GM12878 (cell line): ENCODE data around the gene SLC26A8. TPM values are rescaled to one million over a fixed set of nuclear protein-coding genes. Genes with fewer than 3 reads are reported as not detected.
A peak's percentile ranks its signal among the peaks of the same experiment; 100 is the strongest.

ENCODE experiments used
- BCL11A ChIP-seq: IDR thresholded peaks from 2 replicates; pipeline ENCODE4 v1.6.1; 2011; ENCODE audit warnings: low read depth, low read length
- CBX3 ChIP-seq: fragments of 200-600 bp; sonication (generic); IDR thresholded peaks from 2 replicates; pipeline ENCODE4 v1.6.1; 2016; ENCODE audit warnings: low read depth, borderline replicate concordance
- CHD2 ChIP-seq: IDR thresholded peaks from 2 replicates; pipeline ENCODE4 v1.6.1; 2011; ENCODE audit warnings: low read depth, low read length, improper control_type of control experiment, borderline replicate concordance
- CHD4 ChIP-seq: fragments of 200-600 bp; sonication (generic); IDR thresholded peaks from 2 replicates; pipeline ENCODE4 v1.6.1; 2016; ENCODE audit warnings: mild to moderate bottlenecking
- EZH2 ChIP-seq: IDR thresholded peaks from 2 replicates; pipeline ENCODE4 v1.6.1; 2012; ENCODE audit warnings: low read depth, mild to moderate bottlenecking, control low read depth, inconsistent platforms, low read length, borderline replicate concordance; ENCODE audit not compliant: control insufficient read depth
- FOS ChIP-seq: IDR thresholded peaks from 3 replicates; pipeline ENCODE4 v1.6.1; 2011; ENCODE audit warnings: borderline replicate concordance; ENCODE audit not compliant: insufficient read length; ENCODE audit errors: extremely low read depth
- FOXK2 ChIP-seq: fragments of 450-650 bp; IDR thresholded peaks from 2 replicates; pipeline ENCODE4 v1.6.1; 2017; ENCODE audit warnings: mild to moderate bottlenecking, moderate library complexity
- GATAD2B ChIP-seq: fragments of 450-650 bp; conservative IDR thresholded peaks from 2 replicates; pipeline ENCODE4 v1.6.1; 2017; ENCODE audit warnings: low read depth, mild to moderate bottlenecking, moderate library complexity
- HDGF ChIP-seq: fragments of 450-650 bp; IDR thresholded peaks from 2 replicates; pipeline ENCODE4 v1.6.1; 2016; ENCODE audit warnings: antibody characterized with exemption
- IRF3 ChIP-seq: fragments of 450-650 bp; IDR thresholded peaks from 2 replicates; pipeline ENCODE4 v1.6.1; 2014; ENCODE audit warnings: mild to moderate bottlenecking
- KAT2A ChIP-seq: conservative IDR thresholded peaks from 2 replicates; pipeline ENCODE4 v1.6.1; 2011; ENCODE audit warnings: low read depth, low read length; ENCODE audit not compliant: control insufficient read depth
- MEF2B ChIP-seq: fragments of 450-650 bp; IDR thresholded peaks from 2 replicates; pipeline ENCODE4 v1.6.1; 2018; ENCODE audit warnings: mild to moderate bottlenecking, moderate library complexity; ENCODE audit not compliant: partially characterized antibody, poor library complexity, severe bottlenecking
- NBN ChIP-seq: fragments of 450-650 bp; IDR thresholded peaks from 2 replicates; pipeline ENCODE4 v1.6.1; 2016
- POLR2AphosphoS5 ChIP-seq: IDR thresholded peaks from 2 replicates; pipeline ENCODE4 v1.6.1; 2011; ENCODE audit warnings: mild to moderate bottlenecking, low read length, inconsistent platforms
- POU2F2 ChIP-seq: IDR thresholded peaks from 3 replicates; pipeline ENCODE4 v1.6.1; 2011; ENCODE audit warnings: low read depth, mild to moderate bottlenecking, low read length, borderline replicate concordance
- RB1 ChIP-seq: fragments of 450-650 bp; formaldehyde crosslinking; IDR thresholded peaks from 2 replicates; pipeline ENCODE4 v1.6.1; 2017; ENCODE audit warnings: mild to moderate bottlenecking, borderline replicate concordance
- RBBP5 ChIP-seq: fragments of 200-600 bp; sonication (generic); conservative IDR thresholded peaks from 2 replicates; pipeline ENCODE4 v1.6.1; 2016
- RCOR1 ChIP-seq: conservative IDR thresholded peaks from 2 replicates; pipeline ENCODE4 v1.6.1; 2012; ENCODE audit warnings: low read depth, low read length, improper control_type of control experiment
- SIX5 ChIP-seq: IDR thresholded peaks from 2 replicates; pipeline ENCODE4 v1.6.1; 2011; ENCODE audit warnings: mild to moderate bottlenecking, low read depth, low read length, moderate library complexity; ENCODE audit not compliant: severe bottlenecking
- SMAD5 ChIP-seq: IDR thresholded peaks from 2 replicates; pipeline ENCODE4 v1.6.1; 2016; ENCODE audit warnings: antibody characterized with exemption, low read depth
- SMARCA5 ChIP-seq: fragments of 450-650 bp; IDR thresholded peaks from 2 replicates; pipeline ENCODE4 v1.6.1; 2017; ENCODE audit warnings: mild to moderate bottlenecking
- SREBF2 ChIP-seq: IDR thresholded peaks from 2 replicates; pipeline ENCODE4 v1.6.1; 2012; ENCODE audit warnings: mild to moderate bottlenecking, low read length
- STAT1 ChIP-seq: fragments of 450-650 bp; conservative IDR thresholded peaks from 2 replicates; pipeline ENCODE4 v1.6.1; 2014; ENCODE audit warnings: antibody characterized with exemption, mild to moderate bottlenecking
- TBL1XR1 ChIP-seq: IDR thresholded peaks from 2 replicates; pipeline ENCODE4 v1.6.1; 2012; ENCODE audit warnings: low read depth, low read length, improper control_type of control experiment
- TCF3 ChIP-seq: IDR thresholded peaks from 2 replicates; pipeline ENCODE4 v1.6.1; 2012; ENCODE audit warnings: low read depth, mild to moderate bottlenecking, low read length, borderline replicate concordance; ENCODE audit not compliant: insufficient read depth
- ZNF217 ChIP-seq: fragments of 450-650 bp; IDR thresholded peaks from 2 replicates; pipeline ENCODE4 v1.6.1; 2017; ENCODE audit warnings: antibody characterized with exemption, mild to moderate bottlenecking
- ZSCAN29 ChIP-seq: fragments of 450-650 bp; IDR thresholded peaks from 2 replicates; pipeline ENCODE4 v1.6.1; 2017; ENCODE audit warnings: mild to moderate bottlenecking, moderate library complexity
- polyA plus RNA-seq, 11 experiments: library from polyadenylated mRNA; depleted of rRNA in 4 of 11; unstranded in 6 of 11; stranded (reverse) in 5 of 11; fragments of >200 nt; fragmentation: Nextera tagmentation in 4 of 11; fragmentation: Illumina TruSeq in 1 of 11; extraction: Ambion mirVana in 4 of 11; extraction: Trizol in 1 of 11; gene quantifications; 1 replicate in 1 of 11; 2 replicates in 10 of 11; pipeline versions ENCODE4 v1.2.1 to v1.2.3, GENCODE V29; 2011 to 2016; ENCODE audit warnings: inconsistent platforms in 2 of 11, missing spikeins in 2 of 11, low read depth in 1 of 11
- total RNA-seq, 4 experiments: library from RNA; depleted of rRNA in 3 of 4; stranded (reverse); fragments of >200 nt in 3 of 4; fragmentation: Illumina TruSeq in 1 of 4; extraction: Trizol in 1 of 4; gene quantifications; 2 replicates each; pipeline versions ENCODE4 v1.2.1 to v1.2.3, GENCODE V29; 2013 to 2021
- TF ChIP-seq, protein P1 (sequence below): fragments of 450-650 bp; IDR thresholded peaks from 2 replicates; pipeline ENCODE4 v1.6.1; 2017; ENCODE audit warnings: mild to moderate bottlenecking, low read depth, inconsistent platforms; ENCODE audit not compliant: poor library complexity, severe bottlenecking

The SLC26A8 gene
- total and polyA plus RNA-seq, 10 of the 15 experiments (the other 5 are each of a cell fraction or from before 2014, with no cell fraction given), result 0.09 to 0.95 (median 0.27) TPM; not detected in 2

- TF ChIP-seq, protein P1, sequence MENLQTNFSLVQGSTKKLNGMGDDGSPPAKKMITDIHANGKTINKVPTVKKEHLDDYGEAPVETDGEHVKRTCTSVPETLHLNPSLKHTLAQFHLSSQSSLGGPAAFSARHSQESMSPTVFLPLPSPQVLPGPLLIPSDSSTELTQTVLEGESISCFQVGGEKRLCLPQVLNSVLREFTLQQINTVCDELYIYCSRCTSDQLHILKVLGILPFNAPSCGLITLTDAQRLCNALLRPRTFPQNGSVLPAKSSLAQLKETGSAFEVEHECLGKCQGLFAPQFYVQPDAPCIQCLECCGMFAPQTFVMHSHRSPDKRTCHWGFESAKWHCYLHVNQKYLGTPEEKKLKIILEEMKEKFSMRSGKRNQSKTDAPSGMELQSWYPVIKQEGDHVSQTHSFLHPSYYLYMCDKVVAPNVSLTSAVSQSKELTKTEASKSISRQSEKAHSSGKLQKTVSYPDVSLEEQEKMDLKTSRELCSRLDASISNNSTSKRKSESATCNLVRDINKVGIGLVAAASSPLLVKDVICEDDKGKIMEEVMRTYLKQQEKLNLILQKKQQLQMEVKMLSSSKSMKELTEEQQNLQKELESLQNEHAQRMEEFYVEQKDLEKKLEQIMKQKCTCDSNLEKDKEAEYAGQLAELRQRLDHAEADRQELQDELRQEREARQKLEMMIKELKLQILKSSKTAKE, result peak; percentile 36
- TF ChIP-seq FOXK2 (peak; percentile 85), STAT1 (no peak), IRF3 (no peak), NBN (0 out of 2 replicates have a peak, but pooled peaks have one; percentile 53), RCOR1 (no peak), CHD2 (peak; percentile 48; the same call in 1 of the 2 replicates), GATAD2B (peak; percentile 51; the same call in 1 of the 2 replicates), KAT2A (no peak), POLR2AphosphoS5 (peak; percentile 89), SIX5 (no peak), BCL11A (no peak), ZSCAN29 (no peak), TCF3 (0 out of 2 replicates have a peak, but pooled peaks have one; percentile 38), ZNF217 (no peak; the same call in 1 of the 2 replicates), EZH2 (no peak), FOS (no peak), SMAD5 (peak; percentile 58; the same call in 1 of the 2 replicates), MEF2B (peak; percentile 17), CHD4 (no peak), RBBP5 (no peak), SREBF2 (no peak), SMARCA5 (no peak), POU2F2 (no peak), HDGF (no peak), CBX3 (no peak), TBL1XR1 (no peak), RB1 (no peak; the same call in 1 of the 2 replicates)
These were observed 103.4 kb downstream of the SLC26A8 start, which contains the start of gene SRPK1 (continued) for GRCh38 chr6:35920793-35921732.
